DND-41 (cell line): ENCODE results near the gene UNC13D.

Source experiments
- ATAC-seq: fragments of 200-7000 bp; cut with Tn5 transposase; 3 replicates; pipeline ENCODE4 v1.9.1; 2021; ENCODE audit warnings: low read depth; ENCODE audit not compliant: insufficient read depth
- DNase-seq: peaks from one replicate; pipeline ENCODE4 v3.0.0-alpha.2; 2020
- H2AFZ ChIP-seq: 2 replicates; pipeline ENCODE4 v1.6.0; 2012; ENCODE audit warnings: low read depth, low read length
- H3K27ac ChIP-seq: 2 replicates; pipeline ENCODE4 v1.5.1; 2012; ENCODE audit warnings: low read length, inconsistent platforms
- H3K27me3 ChIP-seq: fragments of 200-600 bp; sonication (generic); 2 replicates; pipeline ENCODE4 v1.6.0; 2012; ENCODE audit warnings: low read length, mild to moderate bottlenecking, inconsistent platforms; ENCODE audit not compliant: insufficient read depth, poor library complexity
- H3K36me3 ChIP-seq: 2 replicates; pipeline ENCODE4 v1.5.1; 2012; ENCODE audit warnings: low read length, inconsistent platforms; ENCODE audit not compliant: insufficient read depth
- H3K4me1 ChIP-seq: 2 replicates; pipeline ENCODE4 v1.5.1; 2012; ENCODE audit warnings: mild to moderate bottlenecking, low read length; ENCODE audit not compliant: insufficient read depth
- H3K4me2 ChIP-seq: 2 replicates; pipeline ENCODE4 v1.6.0; 2012; ENCODE audit warnings: mild to moderate bottlenecking, moderate library complexity, low read length, inconsistent platforms; ENCODE audit not compliant: insufficient read depth
- H3K4me3 ChIP-seq, 2 experiments: fragments of 200-600 bp in 1 of 2; shearing (Covaris generic) in 1 of 2; 2 replicates each; pipeline ENCODE4 v1.5.1; 2012 to 2016; ENCODE audit warnings: inconsistent platforms in 2 of 2, low read length in 2 of 2, mild to moderate bottlenecking in 2 of 2, low read depth in 1 of 2, moderate library complexity in 1 of 2
- H3K79me2 ChIP-seq: 2 replicates; pipeline ENCODE4 v1.6.0; 2012; ENCODE audit warnings: low read length, inconsistent platforms; ENCODE audit not compliant: insufficient read depth
- H3K9ac ChIP-seq: 2 replicates; pipeline ENCODE4 v1.6.0; 2012; ENCODE audit warnings: low read depth, mild to moderate bottlenecking, inconsistent platforms, low read length, moderate library complexity
- H3K9me3 ChIP-seq: 2 replicates; pipeline ENCODE4 v1.5.1; 2012; ENCODE audit warnings: low read length, moderate library complexity, mild to moderate bottlenecking, inconsistent platforms; ENCODE audit not compliant: insufficient read depth, severe bottlenecking
- H4K20me1 ChIP-seq: 2 replicates; pipeline ENCODE4 v1.6.0; 2012; ENCODE audit warnings: low read length; ENCODE audit not compliant: insufficient read depth
- EZH2 ChIP-seq: IDR thresholded peaks from 3 replicates; pipeline ENCODE4 v1.6.1; 2012; ENCODE audit warnings: borderline replicate concordance, low read depth, mild to moderate bottlenecking, moderate library complexity, low read length, inconsistent platforms; ENCODE audit not compliant: severe bottlenecking
- TF ChIP-seq, protein P1 (sequence below): IDR thresholded peaks from 2 replicates; pipeline ENCODE4 v1.5.1; 2012; ENCODE audit warnings: borderline replicate concordance, low read length, moderate library complexity, mild to moderate bottlenecking; ENCODE audit not compliant: poor library complexity, severe bottlenecking; ENCODE audit errors: extremely low read depth

The UNC13D gene

DNA sequence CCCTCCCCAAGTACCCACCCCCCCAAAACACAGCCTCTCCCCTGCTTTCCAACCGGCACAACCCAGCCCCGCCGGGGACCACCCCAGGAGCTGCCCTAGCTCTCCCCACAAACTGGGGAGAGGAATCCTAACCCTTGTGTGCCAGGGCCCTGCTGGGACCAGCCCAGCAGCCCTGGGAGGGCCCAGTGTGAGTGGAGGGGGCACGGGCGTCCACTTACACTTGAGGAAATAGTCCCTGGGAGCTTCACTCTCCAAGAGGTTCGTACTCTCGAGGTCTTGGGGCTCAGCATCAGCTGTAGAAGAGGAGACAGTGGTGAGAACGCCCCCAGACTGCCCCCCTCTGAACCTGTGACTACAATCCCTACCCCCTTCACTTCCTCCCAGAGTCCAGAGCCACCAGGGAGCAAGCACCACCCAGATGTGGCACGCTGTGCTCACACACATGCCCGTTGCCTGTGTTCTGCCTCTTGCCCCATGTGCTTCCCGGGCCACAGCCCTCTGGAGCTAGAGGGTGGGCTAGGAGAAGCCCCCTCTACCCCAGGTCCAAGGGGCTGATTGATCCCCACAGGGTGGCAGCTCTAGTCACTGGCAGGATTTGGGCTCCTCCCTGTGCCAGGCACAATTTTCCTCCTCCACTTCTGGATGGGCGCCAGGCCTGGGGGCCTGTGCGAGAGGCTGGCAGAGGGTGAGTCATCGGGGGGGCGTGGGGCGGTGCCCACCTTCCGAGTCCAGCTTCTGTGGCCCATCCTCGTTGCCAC lies 31.2 kb upstream of the UNC13D start:
- TF ChIP-seq, protein P1, sequence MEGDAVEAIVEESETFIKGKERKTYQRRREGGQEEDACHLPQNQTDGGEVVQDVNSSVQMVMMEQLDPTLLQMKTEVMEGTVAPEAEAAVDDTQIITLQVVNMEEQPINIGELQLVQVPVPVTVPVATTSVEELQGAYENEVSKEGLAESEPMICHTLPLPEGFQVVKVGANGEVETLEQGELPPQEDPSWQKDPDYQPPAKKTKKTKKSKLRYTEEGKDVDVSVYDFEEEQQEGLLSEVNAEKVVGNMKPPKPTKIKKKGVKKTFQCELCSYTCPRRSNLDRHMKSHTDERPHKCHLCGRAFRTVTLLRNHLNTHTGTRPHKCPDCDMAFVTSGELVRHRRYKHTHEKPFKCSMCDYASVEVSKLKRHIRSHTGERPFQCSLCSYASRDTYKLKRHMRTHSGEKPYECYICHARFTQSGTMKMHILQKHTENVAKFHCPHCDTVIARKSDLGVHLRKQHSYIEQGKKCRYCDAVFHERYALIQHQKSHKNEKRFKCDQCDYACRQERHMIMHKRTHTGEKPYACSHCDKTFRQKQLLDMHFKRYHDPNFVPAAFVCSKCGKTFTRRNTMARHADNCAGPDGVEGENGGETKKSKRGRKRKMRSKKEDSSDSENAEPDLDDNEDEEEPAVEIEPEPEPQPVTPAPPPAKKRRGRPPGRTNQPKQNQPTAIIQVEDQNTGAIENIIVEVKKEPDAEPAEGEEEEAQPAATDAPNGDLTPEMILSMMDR = no peak
- TF ChIP-seq EZH2 = no peak
- no peak overlapping the region for H3K4me2 ChIP-seq
- no peaks in the 10 kb centered on the region for H3K27me3 ChIP-seq
- H3K27ac ChIP-seq = no peak overlapping the region
- no peaks in the 10 kb centered on the region for H3K9me3 ChIP-seq
- H3K9ac ChIP-seq = no peak overlapping the region
- H2AFZ ChIP-seq = no peak overlapping the region; the same call in 1 of the 2 replicates
- H3K4me3 ChIP-seq = no peak overlapping the region
- H3K36me3 ChIP-seq = no peaks in the 10 kb centered on the region
- no peaks in the 10 kb centered on the region for H4K20me1 ChIP-seq
- ATAC-seq = 0 out of 3 replicates have a peak, but pooled peaks have one; percentile 6
- DNase-seq = no peak
- H3K79me2 ChIP-seq = no peaks in the 10 kb centered on the region
- H3K4me1 ChIP-seq = 0 out of 2 replicates have a peak, but pooled peaks cover 2% of the 10 kb centered on the region

DNA sequence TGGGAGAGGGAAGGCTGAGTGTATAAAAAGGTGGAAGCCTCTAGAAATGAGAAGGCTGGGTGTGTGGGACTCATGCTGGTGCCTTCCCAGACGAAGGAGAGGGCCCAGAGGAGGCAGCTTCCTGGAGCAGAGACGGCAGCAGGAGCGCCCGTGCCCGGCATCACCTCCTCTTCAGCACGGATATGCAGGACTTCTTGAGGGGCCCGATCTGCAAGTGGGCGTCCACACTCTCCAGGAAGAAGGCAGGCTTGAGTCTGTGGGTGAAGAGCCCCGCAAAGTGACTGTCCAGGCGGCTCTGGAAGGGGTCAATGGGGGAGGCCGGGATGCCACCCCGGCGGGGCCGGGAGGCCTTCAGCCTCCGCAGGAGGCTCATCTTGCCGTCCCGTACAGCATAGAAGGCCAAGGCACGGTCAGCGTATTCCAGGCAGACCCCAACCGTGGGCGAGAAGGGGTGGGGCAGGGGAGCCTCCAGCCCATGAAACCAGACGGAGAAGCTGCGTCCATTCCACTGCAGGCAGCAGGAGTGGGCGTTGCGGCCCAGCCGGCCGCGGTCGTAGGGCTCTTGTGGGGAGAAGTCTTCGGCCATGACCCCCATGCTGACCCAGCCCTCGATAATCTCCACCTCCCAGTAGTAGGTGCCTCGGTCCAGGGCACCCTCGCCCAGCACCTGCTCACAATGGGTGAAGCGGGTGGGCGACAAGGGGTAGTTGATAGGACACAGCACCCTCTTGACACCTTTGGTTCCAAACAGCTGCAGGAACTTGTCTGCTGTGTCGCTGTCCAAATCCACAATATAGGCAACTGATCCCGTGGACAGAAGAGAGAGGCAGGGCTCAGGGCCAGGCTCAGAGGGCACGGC lies 30.3 kb upstream of the UNC13D start:
- Histone ChIP-seq H4K20me1 (no peaks in the 10 kb centered on the region), H3K4me3 (no peak overlapping the region), H3K9ac (no peak overlapping the region), H3K79me2 (no peaks in the 10 kb centered on the region), H3K27me3 (no peaks in the 10 kb centered on the region), H3K4me1 (0 out of 2 replicates have a peak, but pooled peaks cover 2% of the 10 kb centered on the region), H3K9me3 (no peaks in the 10 kb centered on the region), H3K4me2 (no peak overlapping the region), H3K27ac (no peak overlapping the region), H2AFZ (no peak overlapping the region), H3K36me3 (no peaks in the 10 kb centered on the region)
- TF ChIP-seq, protein P1 = no peak
- no peak for TF ChIP-seq EZH2
- DNase-seq = no peak
- ATAC-seq = no peak

DNA sequence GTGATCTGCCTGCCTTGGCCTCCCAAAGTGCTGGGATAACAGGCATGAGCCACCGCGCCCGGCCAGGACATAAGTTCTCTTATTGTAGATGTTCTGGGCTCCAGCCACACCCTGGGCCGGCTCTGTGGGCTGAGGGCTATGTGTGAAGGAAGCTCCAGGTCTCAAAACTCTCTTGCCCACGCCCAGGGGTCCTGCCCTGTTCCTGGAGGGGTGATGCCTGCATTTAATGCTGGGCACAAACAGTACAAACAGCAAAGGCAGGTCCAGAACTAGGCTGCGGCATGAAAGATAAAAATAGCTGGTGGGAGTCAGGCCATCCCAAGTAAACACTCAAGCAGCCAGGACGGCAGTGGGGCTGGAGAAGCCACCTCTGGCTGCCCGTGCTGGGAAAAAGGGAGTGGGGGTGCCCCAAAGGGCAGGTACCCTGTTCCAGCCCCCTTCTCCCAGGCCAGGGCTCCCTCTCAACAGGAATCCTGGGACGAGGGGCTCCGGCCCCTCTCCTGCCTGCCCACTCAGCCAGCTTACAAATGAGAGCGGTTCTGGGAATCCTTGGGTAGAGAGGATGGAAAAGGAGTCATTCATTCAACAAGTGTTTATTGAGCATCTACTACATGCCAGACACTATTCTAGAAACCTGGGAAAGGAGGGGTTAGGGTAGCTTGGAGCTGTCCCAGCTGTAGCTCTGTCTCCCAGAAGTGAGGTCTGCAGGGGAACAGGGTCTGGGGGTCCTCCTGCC lies 29.6 kb upstream of the UNC13D start:
- Histone ChIP-seq H3K36me3 (no peaks in the 10 kb centered on the region), H4K20me1 (no peaks in the 10 kb centered on the region), H3K4me1 (0 out of 2 replicates have a peak, but pooled peaks cover 2% of the 10 kb centered on the region), H3K27ac (no peak overlapping the region), H2AFZ (no peak overlapping the region), H3K4me3 (no peak overlapping the region), H3K9me3 (no peaks in the 10 kb centered on the region), H3K9ac (no peak overlapping the region), H3K79me2 (no peaks in the 10 kb centered on the region), H3K4me2 (no peak overlapping the region), H3K27me3 (no peaks in the 10 kb centered on the region)
- no peak for DNase-seq
- ATAC-seq = no peak
- TF ChIP-seq, protein P1 = no peak
